ENCODE data around the gene NFE2L2.
"Not testable (repeated sequence)": the region's sequence is repeated elsewhere in the genome, so short reads cannot be mapped to it uniquely, and the experiment has no call there.

NFE2L2 gene

GRCh38 chr2:177255227-177255601, 9.3 kb downstream of the NFE2L2 start:
- DNase-seq, result no peak

DNA sequence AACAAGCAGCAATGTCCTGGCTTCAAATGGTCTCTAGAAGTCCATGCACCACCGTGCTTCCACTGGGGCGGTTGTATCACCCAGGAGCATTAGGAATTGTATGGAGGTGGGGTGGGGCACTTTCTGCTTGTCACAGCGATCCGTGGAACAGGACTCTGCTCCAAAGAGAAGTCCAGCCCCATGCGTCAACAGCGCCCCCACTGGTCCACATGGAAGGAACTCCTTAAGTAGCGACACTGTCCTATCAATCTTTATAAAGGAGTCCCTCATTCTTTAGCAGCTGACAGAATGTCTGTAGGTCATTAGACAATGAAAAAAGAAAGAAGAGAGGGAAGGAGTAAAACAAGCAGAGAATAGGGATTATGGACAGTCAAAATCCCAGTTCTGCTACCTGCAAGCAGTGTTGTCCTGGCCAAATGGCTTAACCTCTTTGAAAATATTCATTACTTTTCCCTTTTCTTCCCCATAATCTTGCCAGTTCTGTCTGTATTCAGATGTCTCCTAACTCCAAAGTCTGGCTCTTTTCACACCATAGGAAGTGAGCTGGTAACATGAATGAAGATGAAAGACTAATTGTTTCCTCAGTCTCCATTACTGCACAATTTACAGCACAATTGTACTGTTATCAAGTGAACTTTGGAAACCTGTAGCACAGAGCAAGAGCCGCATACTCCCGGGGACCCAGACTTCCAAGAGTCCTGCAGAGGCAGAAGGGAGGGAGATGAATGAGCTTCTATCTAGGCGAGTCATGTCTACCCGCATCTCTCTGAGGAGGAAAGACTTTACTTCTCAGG, 9.9 kb downstream of the NFE2L2 start:
- DNase-seq, result no peak

- DNase-seq, result no peak
Measured at GRCh38 chr2:177253704-177254103, 10.8 kb downstream of the NFE2L2 start.

DNA sequence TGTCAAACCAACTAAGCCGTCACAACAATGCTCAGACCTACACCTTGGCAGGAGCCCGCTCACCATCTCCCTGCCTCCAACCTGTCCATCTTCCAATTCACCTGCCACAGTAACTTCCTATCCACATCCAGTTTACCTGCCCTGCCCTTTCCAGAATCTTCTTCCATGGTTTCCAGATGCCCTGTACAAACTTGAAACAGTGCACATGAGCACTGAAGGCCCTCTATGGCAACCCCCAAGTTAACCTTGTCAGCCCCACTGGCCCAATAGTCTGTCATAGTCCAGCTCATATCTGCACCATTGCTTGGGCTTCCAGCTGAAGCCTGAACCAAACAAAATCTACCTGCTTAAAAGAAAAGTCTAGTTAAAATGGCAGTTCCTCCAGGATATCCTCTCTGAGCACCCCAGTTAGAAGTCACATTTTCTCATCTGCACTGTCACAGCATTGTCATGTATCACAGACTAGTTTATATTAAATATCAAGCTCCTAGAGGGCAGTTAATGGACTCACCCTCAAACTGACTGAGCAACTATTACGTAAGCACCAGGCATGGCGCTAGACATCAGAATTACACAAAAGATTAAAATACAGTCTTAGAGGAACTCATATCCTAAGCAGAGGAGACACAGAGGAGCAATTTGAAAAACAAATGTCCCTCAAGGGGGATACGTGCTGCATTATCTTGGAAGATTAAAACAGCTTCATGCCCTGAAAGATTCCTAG, 11.6 kb downstream of the NFE2L2 start:
- no peak for DNase-seq

DNA sequence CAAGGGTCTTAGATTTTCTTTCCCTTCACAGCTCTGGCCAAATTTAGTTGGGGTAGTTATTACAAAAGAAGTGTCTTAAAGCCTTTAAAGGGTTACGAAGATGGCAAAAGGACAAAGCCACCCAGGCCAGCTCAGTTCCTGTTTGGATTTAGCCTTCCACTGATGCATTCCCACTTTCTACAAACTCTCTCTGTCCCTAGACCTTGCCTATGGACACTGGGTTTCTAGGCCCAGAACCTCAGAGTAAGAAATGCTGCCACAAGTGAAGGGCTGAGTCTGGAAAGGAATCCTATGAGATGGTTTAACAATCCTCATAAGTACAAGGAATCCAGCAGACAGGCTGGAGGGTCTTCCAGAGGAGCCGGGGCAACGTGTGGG, 13.4 kb downstream of the NFE2L2 start:
- no peak for DNase-seq

- DNase-seq, result no peak
Measured at GRCh38 chr2:177250461-177250860, 14.1 kb downstream of the NFE2L2 start.

- DNase-seq, result no peak
Measured at GRCh38 chr2:177249038-177249437, 15.5 kb downstream of the NFE2L2 start.

DNA sequence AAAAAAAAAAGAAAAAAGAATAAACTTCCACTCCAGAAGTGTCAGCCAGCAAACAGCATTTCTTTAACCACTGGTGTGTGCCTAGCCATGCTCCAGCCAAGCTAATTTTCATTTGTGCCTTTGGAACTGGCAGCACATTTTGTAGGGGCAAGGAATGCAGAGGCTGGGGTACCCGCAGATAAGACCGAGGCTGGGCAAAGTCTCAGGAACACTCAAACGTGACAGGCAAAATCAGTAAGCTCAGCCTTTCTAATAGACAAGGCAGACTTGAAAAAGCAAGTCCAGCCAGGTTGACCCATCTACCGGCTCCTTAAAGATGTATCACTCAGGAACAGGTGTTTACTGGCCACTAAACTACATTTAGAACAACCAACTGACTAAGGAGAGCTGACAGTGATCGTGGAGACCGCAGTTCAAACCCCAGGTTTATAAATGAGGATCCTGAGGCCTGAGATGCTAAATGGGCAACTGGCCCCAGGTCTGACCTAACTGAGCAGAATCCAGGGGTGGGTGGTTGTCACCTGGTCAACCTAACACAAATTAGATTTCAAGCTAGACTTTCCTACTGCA, 16.7 kb downstream of the NFE2L2 start:
- no peak for DNase-seq

DNA sequence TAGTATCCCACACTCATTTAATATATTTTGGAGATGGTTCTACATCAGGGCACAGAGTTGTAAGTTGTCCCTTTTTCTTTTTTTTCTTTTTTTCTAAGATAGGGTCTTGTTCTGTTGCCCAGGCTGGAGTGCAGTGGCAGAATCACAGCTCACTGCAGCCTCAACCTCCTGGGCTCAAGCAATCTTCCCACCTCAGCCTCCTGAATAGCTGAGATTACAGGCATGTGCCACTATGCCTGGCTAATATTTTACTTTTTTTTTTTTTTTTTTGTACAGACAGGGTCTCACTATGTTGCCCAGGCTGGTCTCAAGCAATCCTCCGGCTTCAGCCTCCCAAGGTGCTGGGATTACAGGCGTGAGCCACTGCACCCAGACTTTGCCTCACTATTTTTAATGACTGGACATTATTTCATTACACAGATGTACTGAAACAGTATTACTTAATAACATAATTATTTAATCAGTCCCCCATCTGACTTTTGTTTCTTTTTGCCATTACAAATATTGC, 17.9 kb downstream of the NFE2L2 start:
- not testable (repeated sequence) for DNase-seq

DNA sequence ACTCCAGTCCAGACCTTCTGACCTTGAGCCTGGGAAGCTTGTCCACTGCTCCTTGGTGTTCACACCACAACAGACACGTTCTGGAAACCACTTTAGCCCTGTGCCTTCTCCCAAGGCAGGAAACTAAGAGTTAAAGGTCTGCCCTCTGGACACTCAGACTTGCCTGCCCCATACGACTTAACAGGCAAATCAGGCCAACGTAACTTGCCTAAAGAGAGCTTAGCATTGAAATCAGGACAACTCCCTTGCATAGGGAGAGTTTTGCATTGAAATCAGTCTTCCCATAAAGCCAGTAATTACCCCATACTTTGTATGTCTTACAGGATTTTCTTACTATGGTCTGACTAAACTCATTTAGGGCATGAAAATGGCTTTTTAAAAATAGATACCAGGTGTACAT, 18.5 kb downstream of the NFE2L2 start:
- no peak for DNase-seq

DNA sequence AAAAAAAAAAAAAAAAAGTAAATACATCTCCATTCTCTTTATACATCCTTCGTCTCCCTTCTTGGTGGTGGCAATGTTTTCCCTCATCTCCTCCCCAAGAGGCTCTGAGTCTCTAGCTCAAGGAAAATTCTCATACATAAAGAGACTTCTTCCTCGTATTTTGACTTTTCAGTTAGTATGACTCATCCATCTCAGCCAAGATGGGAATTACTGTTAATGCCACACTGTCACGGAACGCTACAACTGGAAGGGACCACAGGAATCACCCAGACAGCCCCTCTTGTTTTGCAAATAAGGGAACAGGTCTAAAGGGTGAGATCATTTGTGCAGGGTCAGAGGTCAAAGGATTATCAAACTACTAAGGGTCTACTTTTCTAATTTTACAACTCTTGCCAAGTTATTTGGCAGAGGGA, 19.5 kb downstream of the NFE2L2 start:
- no peak for DNase-seq

DNA sequence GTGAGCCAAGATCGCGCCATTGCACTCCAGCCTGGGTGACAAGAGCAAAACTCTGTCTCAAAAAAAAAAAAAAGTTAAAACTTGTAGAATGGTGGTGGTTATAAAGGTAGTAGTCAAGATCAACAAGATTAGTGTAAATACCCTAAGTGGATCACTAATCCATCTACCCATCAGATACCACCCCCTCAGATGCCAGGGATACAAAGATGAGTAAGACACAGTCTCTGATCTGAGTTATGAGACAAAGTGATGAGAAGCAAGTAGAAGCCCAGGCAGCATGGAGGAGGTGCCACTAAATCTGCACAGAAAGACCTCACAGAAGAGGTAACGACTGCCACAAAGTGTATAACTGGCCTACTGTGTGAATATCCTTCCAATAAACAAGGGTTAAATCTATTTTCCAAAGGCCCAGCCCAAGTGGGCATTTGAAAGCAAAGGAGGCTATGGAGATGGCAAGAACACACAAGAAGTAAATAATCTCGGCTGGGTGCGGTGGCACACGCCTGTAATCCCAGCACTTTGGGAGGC, 20.2 kb downstream of the NFE2L2 start:
- DNase-seq, result no peak

DNA sequence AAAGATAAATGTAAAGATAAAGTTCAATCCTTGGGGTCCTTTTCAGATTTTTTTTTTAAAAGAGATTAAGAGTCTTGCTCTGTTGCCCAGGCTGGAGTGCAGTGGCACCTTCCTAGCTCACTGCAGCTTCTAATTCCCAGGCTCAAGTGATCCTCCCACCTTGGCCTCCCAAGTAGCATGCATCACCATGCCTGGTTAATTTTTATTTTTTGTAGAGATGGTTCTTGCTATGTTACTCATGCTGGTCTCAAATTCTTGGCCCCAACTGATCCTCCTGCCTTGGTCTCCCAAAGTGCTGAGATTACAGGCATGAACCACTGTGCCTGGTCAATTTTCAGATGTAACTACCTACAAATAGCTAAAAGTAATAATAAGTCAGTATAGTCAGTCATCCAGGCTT, 21.1 kb downstream of the NFE2L2 start:
- no peak for DNase-seq

DNA sequence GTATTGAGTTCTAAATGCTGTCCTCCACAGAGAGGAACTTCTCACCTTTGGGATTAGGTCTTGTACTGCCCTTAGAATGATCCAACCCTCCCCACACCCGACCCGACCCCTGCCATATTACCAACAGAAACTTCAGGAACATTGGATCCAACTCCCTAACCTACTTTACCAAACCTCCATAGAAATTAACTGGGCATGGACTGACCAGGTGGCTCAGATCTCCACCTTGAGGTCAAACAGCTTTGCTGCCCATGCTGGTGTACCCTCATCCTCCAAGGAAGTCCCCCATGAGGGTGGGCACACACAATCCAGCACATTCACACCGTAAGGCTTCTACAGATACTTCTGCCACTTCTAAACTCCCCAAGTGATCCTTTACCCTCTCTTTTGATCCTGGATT, 21.5 kb downstream of the NFE2L2 start:
- DNase-seq, result no peak

- DNase-seq, result no peak
Measured at GRCh38 chr2:177242121-177242987, 22.2 kb downstream of the NFE2L2 start.

GRCh38 chr2:177241711-177242120, 22.8 kb downstream of the NFE2L2 start:
- DNase-seq, result no peak

- DNase-seq, result peak; percentile 65
Measured at GRCh38 chr2:177239932-177240630, 24.4 kb downstream of the NFE2L2 start.

GRCh38 chr2:177239053-177239452, 25.5 kb downstream of the NFE2L2 start:
- DNase-seq, result no peak

DNA sequence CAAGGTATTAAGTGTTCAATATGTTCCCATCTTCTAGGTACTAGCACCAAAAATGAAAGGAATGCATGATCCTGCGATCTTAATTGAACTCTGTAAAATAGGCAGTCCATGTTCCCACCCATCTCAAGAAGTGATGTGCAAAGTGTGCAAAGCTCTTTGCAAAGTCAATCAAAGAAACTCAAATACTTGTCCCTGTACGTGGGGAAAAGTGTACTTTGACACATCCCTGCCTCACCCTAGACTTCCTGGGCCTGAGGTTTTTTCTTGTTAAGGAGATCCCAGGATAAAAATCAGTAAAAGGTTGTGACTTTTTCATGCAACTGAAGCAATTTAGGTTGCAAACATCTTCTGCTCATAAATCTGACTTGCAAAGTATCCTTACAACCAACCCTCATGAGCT, 26.6 kb downstream of the NFE2L2 start:
- no peak for DNase-seq

DNA sequence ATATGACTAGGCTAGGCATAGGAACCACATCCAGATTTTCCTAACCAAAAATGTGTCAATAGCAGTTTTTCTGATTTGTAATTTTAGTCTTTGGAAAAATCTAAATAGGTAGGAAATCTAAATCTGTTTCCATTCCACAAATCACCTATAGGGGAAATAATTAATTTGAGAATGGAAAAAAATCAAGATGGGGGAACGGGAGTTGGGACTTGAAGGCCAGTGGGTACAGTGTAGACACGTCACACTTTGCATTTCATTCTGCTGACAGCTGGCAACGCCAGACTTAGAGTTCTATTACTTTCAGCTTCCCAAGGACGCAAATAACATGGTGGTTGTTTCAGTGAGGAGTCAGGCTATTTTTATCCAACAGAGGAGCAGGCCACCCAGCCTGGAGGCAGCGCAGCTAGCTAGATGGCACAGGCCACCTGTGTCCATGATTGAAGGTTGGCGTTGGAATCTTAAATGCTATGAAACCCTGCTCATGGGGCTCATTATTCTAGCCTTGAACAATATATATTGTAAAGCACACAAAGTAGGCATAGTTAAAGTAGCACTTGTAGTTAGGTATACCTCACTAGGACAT, 28.6 kb downstream of the NFE2L2 start:
- DNase-seq, result no peak

GRCh38 chr2:177234267-177234666, 30.3 kb downstream of the NFE2L2 start:
- no peak for DNase-seq
